NCI-H128 (cell line): ENCODE measurements around the gene CCDC167.
"Not testable (repeated sequence)": the region's sequence is repeated elsewhere in the genome, so short reads cannot be mapped to it uniquely, and the experiment has no call there.

ENCODE experiments used
- DNase-seq: peaks from one replicate; lab custom pipeline; 2025; ENCODE audit not compliant: unreplicated experiment; lab: John Stamatoyannopoulos, UW

Gene CCDC167

DNA sequence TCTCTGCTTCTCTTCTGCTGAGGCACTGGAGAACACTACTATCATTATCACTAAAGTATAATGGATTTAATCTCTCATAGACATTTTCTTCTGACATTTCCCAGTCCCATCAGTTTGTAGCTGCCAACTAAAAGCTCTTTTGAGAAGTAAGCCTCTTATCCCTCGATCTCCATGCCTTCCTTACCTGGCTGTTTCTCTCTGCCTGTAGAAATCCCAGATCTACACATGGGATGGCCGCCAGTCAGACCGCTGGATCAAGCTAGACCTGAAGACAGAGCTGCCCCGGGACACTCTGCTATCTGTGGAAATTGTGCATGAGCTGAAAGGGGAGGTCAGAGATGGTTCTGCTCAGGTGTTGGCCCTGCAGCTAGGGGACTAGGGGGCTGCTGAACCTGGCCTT is 25.4 kb downstream of the CCDC167 start:
- no peak for DNase-seq

DNA sequence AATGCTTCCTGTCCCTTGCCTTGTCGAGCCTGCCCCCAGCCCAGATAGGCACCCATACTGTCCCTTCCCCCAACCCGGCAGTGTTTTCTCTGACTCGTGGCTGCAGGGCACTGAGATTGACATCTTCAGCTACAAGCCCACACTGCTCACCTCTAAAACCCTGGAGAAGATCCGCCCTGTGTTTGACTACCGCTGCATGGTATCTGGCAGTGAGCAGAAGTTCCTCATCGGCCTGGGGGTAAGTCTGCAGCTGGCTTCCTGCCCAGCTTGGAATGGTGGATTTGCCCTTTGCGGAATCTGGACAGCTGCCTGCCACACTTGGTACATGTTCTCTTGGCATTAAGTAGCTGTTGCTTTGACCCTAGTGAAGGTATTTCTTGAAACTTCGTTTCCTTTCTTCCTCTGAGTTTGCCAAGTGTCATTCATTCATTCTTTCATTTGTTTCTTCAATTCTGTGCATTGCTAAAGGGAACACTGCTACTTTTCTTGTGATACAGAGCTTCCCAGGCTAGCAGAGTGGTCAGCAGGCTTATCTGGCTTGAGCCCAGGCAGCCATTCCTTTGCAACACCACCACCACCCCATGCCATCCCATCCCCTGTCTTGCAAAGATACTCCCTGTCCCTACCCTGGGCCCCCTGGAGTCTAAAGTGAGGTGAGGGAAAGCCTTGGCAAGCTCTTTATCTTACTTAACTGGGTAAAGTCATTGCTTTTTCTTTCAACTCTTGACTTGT is 26.2 kb downstream of the CCDC167 start:
- no peak for DNase-seq

DNA sequence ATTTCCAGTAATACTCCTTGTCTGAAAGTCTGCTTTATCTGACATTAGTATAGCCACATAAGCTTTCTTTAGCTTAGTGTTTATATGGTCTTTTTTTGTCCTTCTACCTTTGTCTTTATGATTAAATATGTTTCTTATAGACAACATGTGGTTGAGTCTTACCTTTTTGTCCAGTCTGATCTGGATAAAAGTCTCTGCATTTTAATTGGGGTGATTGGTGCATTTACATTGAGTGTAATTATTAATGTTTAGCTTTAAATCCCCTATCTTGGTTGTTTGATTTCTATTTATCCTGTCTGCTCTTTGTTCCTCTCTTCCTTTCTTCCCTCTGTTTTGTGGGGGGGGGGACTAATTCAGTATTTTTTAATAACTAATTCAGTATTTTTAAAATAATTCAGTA is 32.0 kb downstream of the CCDC167 start:
- DNase-seq: no peak

DNA sequence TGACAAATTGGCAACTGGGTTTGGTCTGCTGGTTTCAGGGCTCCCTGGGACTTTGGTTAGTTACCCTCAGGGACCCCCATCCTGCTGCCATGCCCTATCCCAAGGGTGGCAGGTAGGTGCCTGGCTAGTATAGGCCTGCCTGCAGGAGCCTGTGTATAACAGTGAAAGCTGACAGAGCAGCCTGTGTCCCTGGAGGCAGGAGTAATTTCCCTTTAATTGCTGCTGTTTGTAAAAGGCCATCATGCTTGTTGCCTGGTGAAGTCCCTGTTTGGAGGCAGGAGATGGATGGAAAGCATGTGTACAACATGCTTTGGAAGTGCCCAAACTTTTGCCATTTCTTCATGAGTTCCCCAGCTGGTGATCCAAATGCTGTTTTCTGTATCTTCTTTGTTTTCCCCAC is 36.6 kb downstream of the CCDC167 start:
- DNase-seq: no peak

DNA sequence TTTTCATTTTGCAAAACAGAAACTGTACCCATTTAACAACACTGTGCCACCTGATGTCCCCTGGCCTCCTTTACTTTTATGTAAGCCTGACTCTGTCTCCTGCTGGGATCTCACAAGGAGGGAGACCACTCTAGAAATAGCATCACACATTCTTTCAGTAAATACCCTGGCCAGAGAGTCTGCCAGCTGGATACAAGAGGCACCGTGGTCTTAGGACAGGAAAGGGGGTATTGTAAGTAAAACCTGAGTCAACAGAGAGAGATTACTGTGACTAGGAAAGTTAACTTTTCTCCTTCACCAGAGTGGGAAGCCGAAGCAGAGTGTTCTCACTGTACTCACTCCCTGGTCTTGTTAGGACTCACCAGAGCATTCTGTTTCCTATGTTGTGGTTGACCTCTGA is 38.9 kb downstream of the CCDC167 start:
- DNase-seq: no peak

DNA sequence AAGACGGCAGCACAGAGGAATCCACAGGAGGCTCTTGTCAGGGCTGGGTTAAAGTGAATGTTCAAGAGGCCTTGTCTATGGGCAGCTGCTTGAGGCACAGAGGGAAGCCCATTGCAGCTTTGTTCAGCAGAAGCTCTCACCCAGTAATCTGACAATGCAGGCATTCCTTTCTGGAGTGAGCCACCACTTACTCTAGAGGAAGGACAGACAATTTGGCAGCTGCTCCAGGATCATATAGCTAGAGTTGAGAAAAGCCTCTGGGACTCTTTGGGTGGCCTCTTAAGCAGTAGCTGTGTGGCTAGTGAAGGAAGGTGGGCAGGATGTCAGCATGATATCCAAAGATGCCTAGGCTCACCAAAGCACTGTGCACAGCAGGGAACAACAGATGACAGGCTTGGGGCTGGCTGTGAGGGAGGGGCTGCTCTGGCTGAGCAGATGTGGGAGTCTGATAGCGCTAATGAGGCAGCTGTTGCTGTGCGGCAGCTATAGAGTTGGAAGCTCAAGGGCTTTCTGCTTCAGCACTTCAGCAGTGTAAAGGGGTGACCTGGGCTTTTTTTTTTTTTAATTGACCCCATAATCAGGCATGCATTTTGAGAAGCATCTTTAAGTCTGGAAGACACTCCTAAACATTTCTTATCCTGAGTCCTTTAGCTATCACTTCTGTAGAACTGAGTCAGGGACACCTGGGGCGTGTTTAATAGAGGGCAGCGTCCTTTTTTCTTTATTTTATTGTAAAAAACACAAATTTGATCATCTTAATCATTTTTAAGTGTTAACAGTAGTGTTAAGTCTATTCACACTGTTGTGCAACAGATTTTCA is 39.5 kb downstream of the CCDC167 start:
- peak; percentile 69 for DNase-seq

DNA sequence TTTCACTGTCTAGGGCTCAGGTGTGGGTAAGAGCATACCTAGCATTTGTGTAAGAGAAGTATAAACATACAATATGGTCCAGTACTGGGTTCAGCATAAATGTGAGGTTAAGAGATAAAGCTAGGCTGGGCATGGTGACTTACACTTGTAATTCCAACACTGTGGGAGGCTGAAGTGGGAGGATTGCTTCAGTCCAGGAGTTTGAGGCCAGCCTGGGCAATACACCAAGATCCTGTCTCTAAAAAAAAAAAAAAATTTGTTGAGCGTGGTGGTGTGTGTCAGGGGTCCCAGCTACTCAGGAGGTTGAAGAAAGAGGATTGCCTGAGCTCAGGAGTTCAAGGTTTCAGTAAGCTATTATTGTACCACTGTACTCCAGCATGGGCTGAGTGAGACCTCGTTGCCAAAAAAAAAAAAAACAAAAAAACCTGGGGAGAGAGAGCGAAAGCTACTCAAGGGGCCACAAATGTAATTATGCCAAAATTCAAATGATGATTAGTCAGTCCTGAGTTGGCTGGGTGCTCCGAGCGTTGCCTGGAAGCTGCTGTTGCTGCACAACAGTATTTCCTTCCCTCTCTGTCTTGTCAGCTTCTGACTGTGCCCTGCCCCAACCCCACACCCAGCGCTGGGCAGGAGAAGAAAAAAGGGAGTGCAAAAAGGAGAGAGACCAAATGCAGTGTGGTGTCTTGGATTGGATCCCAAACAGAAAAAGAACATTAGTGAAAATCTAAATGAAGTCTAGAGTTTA is 42.7 kb downstream of the CCDC167 start:
- DNase-seq: no peak

DNA sequence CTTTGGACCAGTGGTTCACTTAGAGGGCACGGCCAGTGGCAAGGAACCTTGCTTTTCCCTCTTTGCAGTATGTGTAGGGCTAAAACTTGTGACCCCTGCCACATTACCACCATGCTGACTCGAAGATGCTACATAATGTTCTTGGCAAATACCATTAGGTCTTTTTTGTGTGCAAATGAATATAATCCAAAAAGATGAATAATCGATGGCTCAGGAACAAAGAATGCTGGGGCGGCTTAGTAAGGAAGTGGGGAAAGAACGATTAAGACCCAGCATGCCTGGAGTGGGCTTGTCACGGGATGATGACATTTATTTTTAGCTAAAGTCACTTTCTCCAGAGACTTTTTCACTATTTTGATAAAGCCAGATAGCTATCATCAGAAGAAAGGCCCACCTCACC is 43.6 kb downstream of the CCDC167 start:
- DNase-seq: no peak

DNA sequence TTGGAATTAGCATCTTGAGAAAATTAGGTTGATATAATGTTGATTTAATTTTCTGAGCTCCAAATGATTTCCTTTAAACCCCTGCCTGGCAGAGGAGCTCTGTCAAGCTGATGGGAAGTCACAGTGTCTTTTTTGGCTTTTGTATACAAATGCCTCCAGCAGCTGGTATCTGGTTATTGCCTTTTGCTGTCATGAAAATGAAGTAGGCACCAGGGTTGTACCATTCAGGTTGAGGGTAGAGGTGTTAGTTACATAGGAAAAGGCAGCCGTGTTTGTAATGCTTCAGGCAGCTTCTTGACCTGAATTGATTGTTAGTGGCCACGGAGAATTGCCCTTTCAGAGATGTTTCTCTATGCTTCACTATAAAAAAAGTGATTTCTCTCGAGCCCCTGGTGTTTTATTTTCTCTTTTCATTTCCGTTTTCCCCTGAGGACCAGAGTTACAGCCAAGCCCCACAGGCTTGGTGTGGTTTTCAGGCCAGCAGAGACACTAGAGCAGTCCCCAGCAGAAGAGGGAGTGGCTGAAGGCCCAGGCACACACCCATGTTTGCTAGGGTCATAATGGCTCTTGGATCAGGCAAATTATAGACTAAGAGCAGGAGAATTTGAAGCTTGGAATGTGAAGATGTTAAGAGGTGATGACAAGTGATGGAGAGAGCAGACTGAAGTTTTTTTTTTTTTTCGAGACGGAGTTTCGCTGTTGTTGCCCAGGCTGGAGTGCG is 45.1 kb downstream of the CCDC167 start:
- DNase-seq: no peak

DNA sequence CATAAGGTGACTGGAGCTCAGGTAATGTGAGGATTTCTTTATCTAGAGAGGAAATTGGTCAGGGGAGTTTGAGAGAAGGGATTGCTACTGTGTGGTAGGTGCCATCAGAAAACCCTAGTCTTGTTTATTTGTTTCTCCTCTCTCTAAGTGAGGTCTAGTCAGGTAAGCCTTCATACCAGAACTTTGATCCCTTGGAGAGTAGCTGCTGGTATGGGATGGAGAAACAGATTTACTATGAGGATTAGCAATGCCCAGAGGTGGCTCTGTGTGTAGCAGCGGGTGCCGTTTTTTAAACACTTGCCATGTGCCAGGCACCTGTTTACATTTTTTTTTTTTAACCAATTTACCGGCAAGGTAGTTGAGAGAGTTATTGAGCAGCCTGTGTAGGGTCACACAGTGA is 47.2 kb downstream of the CCDC167 start:
- no peak for DNase-seq

DNA sequence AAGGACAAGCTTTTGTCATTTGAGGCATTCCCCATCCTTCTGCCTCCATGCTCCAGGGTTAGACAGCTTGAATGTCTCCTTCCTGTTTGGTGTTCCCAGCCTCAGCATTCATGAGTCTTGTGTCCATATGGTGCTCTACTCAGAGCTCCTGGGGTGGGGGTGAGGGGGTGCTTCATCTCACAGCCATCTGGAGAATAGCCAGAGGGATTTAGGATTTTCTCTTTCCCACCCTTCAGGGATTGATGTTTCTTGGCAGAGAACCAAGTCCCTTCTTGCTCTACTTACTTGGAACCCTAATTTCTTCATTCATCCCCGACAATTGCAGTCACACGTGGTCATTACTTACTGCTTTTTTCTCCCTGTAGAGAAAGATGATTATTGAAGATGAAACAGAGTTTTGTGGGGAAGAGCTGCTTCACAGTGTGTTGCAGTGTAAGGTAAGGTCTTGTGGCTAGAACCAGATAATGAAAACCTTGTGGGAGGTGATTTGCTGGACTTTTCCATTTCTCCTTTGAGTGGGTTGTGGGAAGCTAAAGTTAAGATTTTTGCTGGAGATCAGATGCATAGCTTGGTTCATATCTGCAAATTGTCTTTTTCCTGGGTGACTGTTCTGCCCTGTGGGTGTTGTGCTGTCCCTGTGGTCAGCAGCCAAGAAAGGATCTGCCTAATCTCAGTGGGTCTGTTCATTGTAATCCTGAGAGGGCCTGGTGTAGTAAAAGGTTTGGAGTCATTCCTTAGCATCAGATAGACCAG is 48.1 kb downstream of the CCDC167 start:
- DNase-seq: no peak

DNA sequence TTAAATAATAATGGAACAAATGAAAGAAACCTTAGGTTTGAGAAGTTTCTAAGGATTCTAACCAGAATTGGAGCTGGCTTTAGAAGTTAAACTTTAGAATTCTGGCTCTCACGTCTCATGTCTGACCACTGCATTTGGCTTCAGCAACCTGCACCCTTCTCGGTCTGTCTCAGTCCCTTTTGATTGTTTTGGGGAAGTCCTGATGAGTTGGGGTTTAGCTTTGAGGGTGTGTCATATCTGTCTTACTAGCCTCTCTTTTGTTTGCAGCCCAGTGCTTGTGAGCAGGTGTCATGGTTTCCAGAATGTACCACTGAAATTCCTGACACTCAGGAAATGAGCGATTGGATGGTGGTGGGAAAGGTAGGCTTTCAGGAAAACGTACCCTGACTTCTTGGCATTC is 49.7 kb downstream of the CCDC167 start:
- DNase-seq: no peak

DNA sequence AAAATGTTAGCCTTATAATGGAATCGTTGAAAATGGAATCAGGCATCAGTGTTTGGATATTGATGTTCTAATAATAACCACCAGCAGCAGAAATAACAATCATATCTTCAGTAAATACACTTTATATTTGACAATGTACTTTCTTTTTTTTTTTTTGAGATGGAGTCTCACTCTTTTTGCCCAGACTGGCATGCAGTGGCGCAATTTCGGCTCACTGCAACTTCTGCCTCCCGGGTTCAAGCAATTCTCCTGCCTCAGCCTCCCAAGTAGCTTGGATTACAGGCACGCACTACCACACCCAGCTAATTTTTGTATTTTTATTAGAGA is 56.5 kb downstream of the CCDC167 start:
- DNase-seq: not testable (repeated sequence)

DNA sequence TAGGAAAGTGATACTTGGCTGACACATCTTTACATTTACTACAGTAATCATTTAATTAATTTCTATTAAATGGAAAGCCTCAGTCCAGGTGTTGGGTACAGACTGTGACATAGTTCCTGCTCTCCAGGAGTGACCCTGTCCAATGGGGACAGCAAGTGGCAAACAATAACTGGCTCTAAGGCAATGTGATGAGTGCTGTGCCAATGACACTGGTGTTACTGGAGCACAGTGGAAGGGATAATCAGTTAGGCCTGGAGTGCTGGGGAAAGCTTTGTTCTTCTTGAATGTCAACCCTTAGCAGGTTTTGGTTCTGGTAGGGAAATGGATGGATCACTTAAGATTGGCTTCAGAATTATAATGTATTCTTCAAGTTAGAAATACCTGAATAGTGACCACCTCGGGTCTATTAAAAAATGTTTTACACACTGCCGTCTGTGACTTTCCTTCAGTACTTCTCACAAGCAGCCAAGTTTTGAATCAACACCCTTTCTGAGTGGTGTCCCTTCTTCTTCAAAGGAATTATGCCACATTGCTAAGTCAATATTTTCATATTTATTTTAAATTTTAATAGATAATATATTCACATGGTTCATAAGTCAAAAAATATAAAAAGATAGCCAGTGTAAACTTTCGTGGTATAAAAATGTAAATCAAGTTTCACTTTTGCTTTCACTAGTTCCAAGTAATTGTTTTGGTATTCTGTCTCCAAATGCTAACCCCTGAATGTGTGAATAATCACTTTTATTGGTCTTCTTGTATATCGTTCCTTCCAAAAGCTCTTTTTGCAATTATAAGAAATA is 57.1 kb downstream of the CCDC167 start:
- DNase-seq: no peak

DNA sequence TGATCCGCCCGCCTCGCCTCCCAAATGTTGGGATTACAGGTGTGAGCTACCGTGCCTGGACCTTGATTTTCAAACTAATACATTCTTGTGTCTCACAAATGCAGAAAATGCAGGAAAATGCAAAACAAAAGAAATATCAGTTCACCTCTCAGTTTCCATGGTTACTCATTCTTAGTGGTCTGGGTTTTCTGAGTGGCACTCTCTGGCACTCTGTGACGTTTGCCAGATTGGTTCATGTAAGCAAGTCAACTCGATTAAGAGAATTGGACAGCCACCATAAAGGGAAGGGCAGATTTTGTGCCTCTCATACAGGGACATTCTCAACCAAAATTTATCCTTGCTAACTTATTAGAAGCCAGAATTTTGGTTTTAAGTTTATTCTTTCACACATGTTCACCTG is 58.0 kb downstream of the CCDC167 start:
- no peak for DNase-seq

DNA sequence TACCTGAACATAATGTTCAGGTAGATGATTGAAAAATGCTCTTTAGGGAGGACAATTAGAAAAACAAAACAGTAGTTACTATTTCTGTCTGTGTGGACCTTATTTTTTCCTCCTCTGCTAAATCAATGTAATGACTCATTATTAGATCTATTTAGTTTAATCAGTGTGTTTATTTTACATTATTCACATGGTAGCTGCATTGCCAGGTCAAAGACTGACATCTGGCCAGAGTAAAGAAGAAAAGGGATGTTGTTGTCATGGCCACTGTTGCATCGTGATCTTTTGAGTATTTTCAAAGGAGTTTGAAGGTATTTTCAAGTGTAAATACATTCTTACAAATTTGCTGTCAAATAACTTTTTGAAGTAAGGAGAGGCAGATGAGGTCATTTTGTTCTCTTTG is 60.8 kb downstream of the CCDC167 start:
- no peak for DNase-seq

DNA sequence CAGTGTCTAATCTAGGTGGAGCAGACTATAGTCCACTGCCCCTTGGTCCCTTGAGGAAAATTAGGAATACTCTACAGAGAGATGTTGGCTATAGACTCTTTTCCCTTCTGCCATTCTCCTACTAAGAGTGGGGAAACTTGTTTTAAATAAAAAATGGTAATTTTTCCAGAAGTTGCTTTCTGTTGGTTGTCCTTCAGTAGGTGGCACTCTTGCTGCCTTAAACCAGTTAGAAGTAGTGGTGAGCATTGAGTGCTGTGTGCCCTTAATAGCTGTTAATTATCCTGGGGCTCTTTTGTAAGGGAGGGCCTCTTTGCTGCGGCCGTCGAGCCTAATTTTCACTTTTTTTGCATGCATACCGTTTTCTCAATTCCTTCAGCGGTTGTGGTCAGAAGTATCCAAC is 63.9 kb downstream of the CCDC167 start:
- no peak for DNase-seq

DNA sequence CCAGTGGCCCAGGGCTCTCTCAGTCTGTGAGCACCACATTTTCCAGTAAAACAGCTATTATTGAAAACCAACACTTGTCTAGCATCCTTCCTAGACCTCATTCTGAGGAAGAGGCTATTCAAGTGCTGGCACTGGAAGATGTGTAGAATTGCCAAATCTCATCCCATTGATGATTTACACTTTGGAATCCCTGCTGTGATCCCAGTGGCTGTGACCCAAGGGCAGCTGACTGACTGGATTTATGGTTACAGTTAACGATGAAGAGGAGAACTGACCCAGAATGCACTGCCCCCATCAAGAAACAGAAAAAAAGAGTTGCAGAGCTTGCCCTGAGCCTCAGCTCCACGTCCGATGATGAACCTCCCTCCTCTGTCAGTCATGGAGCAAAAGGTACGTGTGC is 64.3 kb downstream of the CCDC167 start:
- no peak for DNase-seq

DNA sequence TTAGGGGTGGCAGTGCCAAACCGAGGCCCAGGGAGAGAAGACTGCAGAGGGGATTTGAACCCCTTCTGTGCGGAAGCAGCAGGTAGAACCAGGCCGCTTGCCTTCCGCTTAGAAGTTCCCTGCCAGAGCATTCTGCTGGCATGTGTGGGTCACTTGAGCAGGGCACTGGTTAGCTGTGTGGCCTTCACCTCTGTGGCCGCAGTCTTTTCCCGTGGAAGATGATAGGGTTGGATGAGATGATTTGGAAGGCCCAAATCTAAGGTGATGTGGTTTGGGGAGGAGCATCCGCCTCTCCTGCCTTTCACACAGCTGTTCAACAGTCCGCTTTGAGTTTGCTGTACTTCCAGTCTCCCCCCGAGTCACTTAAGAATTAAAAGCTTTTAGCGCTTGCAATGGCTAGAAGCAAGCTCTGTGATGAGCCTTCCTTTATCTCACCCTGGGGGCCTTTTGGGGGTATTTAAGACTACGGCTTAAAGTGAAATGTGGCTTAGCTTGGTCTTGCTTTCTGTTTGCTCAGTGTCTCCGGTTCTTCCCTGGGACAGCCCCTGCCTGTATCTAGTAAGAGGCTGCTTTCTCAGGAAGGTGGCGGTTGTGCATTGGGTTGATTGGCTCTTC is 65.9 kb downstream of the CCDC167 start:
- no peak for DNase-seq
